ENCODE measurements around the gene POLRMT. TPM values are rescaled to one million over a fixed set of nuclear protein-coding genes. Genes with fewer than 3 reads are reported as not detected.

POLRMT gene
- polyA plus RNA-seq, 1 donor (not counting 4 experiments of a cell fraction or from before 2014, with no cell fraction given) = 33.3 TPM

- H3K79me2 ChIP-seq (ENCODE audit: control insufficient read depth, insufficient read depth, low read length) = no peaks in the 10 kb centered on the region
Observed at GRCh38 chr19:641702-642101, 8.4 kb upstream of the POLRMT start.

GRCh38 chr19:640606-641189 is 7.4 kb upstream of the POLRMT start:
- FAIRE-seq = no peak
- no peak overlapping the region for H2AFZ ChIP-seq (ENCODE audit: control insufficient read depth, low read length)

More at GRCh38 chr19:641702-642101, 8.4 kb upstream of the POLRMT start:
- no peak for DNase-seq (ENCODE audit: low read depth, low spot score)
- Histone ChIP-seq H3K36me3 (ENCODE audit: control insufficient read depth in 2 of 2, extremely low read depth in 1 of 2, insufficient read depth in 2 of 2, low read length in 2 of 2) (peaks cover under 1 to 11% of the 10 kb centered on the region in 2 experiments), H3K9me3 (ENCODE audit: control insufficient read depth, low read depth, low read length) (no peaks in the 10 kb centered on the region), H3K9ac (ENCODE audit: control insufficient read depth, extremely low read depth, insufficient read depth, low read length) (no peak overlapping the region), H3K27me3 (ENCODE audit: control insufficient read depth, extremely low read depth, insufficient read depth, low read length) (no peaks in the 10 kb centered on the region), H3K9me1 (ENCODE audit: control insufficient read depth, extremely low read depth, insufficient read depth, low read length) (no peaks in the 10 kb centered on the region), H2AFZ (ENCODE audit: control insufficient read depth, low read length) (no peak overlapping the region), H3K4me3 (ENCODE audit: control insufficient read depth in 2 of 3, extremely low read depth in 1 of 3, insufficient read depth in 2 of 3, low read depth in 1 of 3, low read length in 3 of 3) (no peak overlapping the region), H4K20me1 (ENCODE audit: control insufficient read depth, extremely low read depth, insufficient read depth, low read length) (peaks cover 3% of the 10 kb centered on the region), H3K4me2 (ENCODE audit: control insufficient read depth, extremely low read depth, insufficient read depth, low read depth, low read length) (peak overlapping the region; percentile 71), H3K27ac (ENCODE audit: control insufficient read depth, insufficient read depth, low read length) (no peak overlapping the region), H3K4me1 (ENCODE audit: control insufficient read depth, extremely low read depth, insufficient read depth, low read length) (peaks cover 4% of the 10 kb centered on the region)
- dilution Hi-C loops (cut with MboI; ENCODE audit: extremely low pct_ligation_motif_present, low sequenced_read_pairs) = no loop called here
- no peak for FAIRE-seq
- TF ChIP-seq CTCF (optimal IDR thresholded peaks at IDR 0.05 in 1 of 3, IDR thresholded peaks at IDR 0.05 in 1 of 3, conservative IDR thresholded peaks at IDR 0.05 in 1 of 3; ENCODE audit: extremely low read depth in 1 of 3, insufficient read depth in 2 of 3, low read length in 3 of 3) (no peak), EZH2 (IDR thresholded peaks at IDR 0.05; ENCODE audit: low read length) (no peak)

More at GRCh38 chr19:640606-641189, 7.4 kb upstream of the POLRMT start:
- Histone ChIP-seq H3K36me3 (ENCODE audit: control insufficient read depth in 2 of 2, extremely low read depth in 1 of 2, insufficient read depth in 2 of 2, low read length in 2 of 2) (peaks cover 0 to 6% of the 10 kb centered on the region in 2 experiments), H4K20me1 (ENCODE audit: control insufficient read depth, extremely low read depth, insufficient read depth, low read length) (peaks cover 3% of the 10 kb centered on the region), H3K4me1 (ENCODE audit: control insufficient read depth, extremely low read depth, insufficient read depth, low read length) (peaks cover 4% of the 10 kb centered on the region), H3K4me3 (ENCODE audit: control insufficient read depth in 2 of 3, extremely low read depth in 1 of 3, insufficient read depth in 2 of 3, low read depth in 1 of 3, low read length in 3 of 3) (no peak overlapping the region), H3K9ac (ENCODE audit: control insufficient read depth, extremely low read depth, insufficient read depth, low read length) (no peak overlapping the region), H3K27ac (ENCODE audit: control insufficient read depth, insufficient read depth, low read length) (no peak overlapping the region), H3K9me3 (ENCODE audit: control insufficient read depth, low read depth, low read length) (no peaks in the 10 kb centered on the region), H3K79me2 (ENCODE audit: control insufficient read depth, insufficient read depth, low read length) (no peaks in the 10 kb centered on the region), H3K27me3 (ENCODE audit: control insufficient read depth, extremely low read depth, insufficient read depth, low read length) (no peaks in the 10 kb centered on the region), H3K4me2 (ENCODE audit: control insufficient read depth, extremely low read depth, insufficient read depth, low read depth, low read length) (no peak overlapping the region), H3K9me1 (ENCODE audit: control insufficient read depth, extremely low read depth, insufficient read depth, low read length) (no peaks in the 10 kb centered on the region)
- dilution Hi-C loops (cut with MboI; ENCODE audit: extremely low pct_ligation_motif_present, low sequenced_read_pairs) = no loop called here
- no peak for DNase-seq (ENCODE audit: low read depth, low spot score)
- no peak for TF ChIP-seq CTCF (optimal IDR thresholded peaks at IDR 0.05 in 1 of 3, IDR thresholded peaks at IDR 0.05 in 1 of 3, conservative IDR thresholded peaks at IDR 0.05 in 1 of 3; ENCODE audit: extremely low read depth in 1 of 3, insufficient read depth in 2 of 3, low read length in 3 of 3)
- TF ChIP-seq EZH2 (IDR thresholded peaks at IDR 0.05; ENCODE audit: low read length) = no peak
